Measurements from ENCODE around the gene ARHGEF28. TPM values are rescaled to one million over a fixed set of nuclear protein-coding genes. Genes with fewer than 3 reads are reported as not detected.

Gene ARHGEF28
- total RNA-seq, 1 experiment from 2014 or later: 0.57 TPM

DNA sequence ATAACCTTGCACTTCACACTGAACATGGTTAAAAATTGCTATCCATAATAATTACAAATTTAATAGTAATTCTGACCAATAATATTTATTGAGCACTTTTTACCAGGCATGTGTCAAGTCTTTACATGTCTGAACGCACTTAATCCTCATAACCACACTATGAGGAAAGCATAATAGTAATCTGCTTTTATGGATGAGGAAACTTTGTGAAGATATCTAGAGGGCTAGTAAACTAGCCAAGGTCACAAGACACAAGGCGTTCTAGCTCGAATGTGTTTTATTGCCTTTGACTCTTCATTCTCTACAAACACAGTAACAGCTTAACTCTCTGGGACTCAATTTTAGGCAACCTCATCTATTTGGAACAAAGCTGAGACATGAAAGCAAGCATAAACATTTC is 205.1 kb downstream of the ARHGEF28 start:
- H3K27ac ChIP-seq (ENCODE audit: insufficient read length, low read depth, low read length): no peak overlapping the region
- H3K9ac ChIP-seq (ENCODE audit: extremely low read depth, insufficient read length, low read length): no peak overlapping the region
- H2BK12ac ChIP-seq (ENCODE audit: insufficient read length, low read depth, low read length): no peak overlapping the region
- H3K4me3 Mint-ChIP-seq: no peak overlapping the region
- no peak overlapping the region for H3K14ac ChIP-seq (ENCODE audit: insufficient read depth, low read length)
- H2BK20ac ChIP-seq (ENCODE audit: low read depth, low read length, poor library complexity, severe bottlenecking): no peak overlapping the region
- DNase-seq: no peak
- no peak overlapping the region for H3K4ac ChIP-seq (ENCODE audit: low read depth, low read length)
- H3K27ac Mint-ChIP-seq: no peak overlapping the region
- H3K23me2 ChIP-seq (ENCODE audit: insufficient read length, low read depth, low read length, poor library complexity, severe bottlenecking): no peaks in the 10 kb centered on the region
- no peak overlapping the region for H3K23ac ChIP-seq (ENCODE audit: insufficient read length, low read depth, low read length)
- no peaks in the 10 kb centered on the region for H4K20me1 ChIP-seq (ENCODE audit: control insufficient read depth, insufficient read depth, insufficient read length)
- H3K27me3 Mint-ChIP-seq (ENCODE audit: low read depth): no peaks in the 10 kb centered on the region
- no peaks in the 10 kb centered on the region for H3K9me3 ChIP-seq (ENCODE audit: control insufficient read depth, low read depth, low read length)
- TF ChIP-seq, protein P1, sequence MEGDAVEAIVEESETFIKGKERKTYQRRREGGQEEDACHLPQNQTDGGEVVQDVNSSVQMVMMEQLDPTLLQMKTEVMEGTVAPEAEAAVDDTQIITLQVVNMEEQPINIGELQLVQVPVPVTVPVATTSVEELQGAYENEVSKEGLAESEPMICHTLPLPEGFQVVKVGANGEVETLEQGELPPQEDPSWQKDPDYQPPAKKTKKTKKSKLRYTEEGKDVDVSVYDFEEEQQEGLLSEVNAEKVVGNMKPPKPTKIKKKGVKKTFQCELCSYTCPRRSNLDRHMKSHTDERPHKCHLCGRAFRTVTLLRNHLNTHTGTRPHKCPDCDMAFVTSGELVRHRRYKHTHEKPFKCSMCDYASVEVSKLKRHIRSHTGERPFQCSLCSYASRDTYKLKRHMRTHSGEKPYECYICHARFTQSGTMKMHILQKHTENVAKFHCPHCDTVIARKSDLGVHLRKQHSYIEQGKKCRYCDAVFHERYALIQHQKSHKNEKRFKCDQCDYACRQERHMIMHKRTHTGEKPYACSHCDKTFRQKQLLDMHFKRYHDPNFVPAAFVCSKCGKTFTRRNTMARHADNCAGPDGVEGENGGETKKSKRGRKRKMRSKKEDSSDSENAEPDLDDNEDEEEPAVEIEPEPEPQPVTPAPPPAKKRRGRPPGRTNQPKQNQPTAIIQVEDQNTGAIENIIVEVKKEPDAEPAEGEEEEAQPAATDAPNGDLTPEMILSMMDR (conservative IDR thresholded peaks at IDR 0.05): no peak
- no peak overlapping the region for H2BK120ac ChIP-seq (ENCODE audit: low read depth, low read length, poor library complexity, severe bottlenecking)
- peaks cover 6% of the 10 kb centered on the region; the same call in 1 of the 2 replicates for H3K4me1 ChIP-seq (ENCODE audit: insufficient read depth, low read length)
- H3T11ph ChIP-seq (ENCODE audit: low read length): no peak overlapping the region
- H3K36me3 Mint-ChIP-seq (ENCODE audit: insufficient read depth in 1 of 3, low read depth in 3 of 3): no peaks in the 10 kb centered on the region
- H3K18ac ChIP-seq (ENCODE audit: insufficient read length, low read depth, low read length): no peak overlapping the region
- no peak overlapping the region for H2BK5ac ChIP-seq (ENCODE audit: insufficient read length, low read length)
- H3K4me1 Mint-ChIP-seq: no peaks in the 10 kb centered on the region
- H4K8ac ChIP-seq (replicated peaks; ENCODE audit: insufficient read length, low read depth, low read length): no peak overlapping the region
- H2BK15ac ChIP-seq (ENCODE audit: low read depth, low read length): no peak overlapping the region
- no peaks in the 10 kb centered on the region for H3K9me3 Mint-ChIP-seq
- H4K91ac ChIP-seq (ENCODE audit: insufficient read length, low read depth, low read length): no peak overlapping the region
- H3K27me3 ChIP-seq (ENCODE audit: insufficient read depth, low read length): no peaks in the 10 kb centered on the region
- H3K79me2 ChIP-seq (ENCODE audit: insufficient read depth, low read length): no peaks in the 10 kb centered on the region
- H4K5ac ChIP-seq (ENCODE audit: insufficient read length, low read depth, low read length): no peak overlapping the region
- no peak overlapping the region for H2AFZ ChIP-seq (ENCODE audit: low read length)
- no peaks in the 10 kb centered on the region for H3K79me1 ChIP-seq (ENCODE audit: insufficient read depth, low read depth, low read length, poor library complexity, severe bottlenecking)
- no peak overlapping the region for H3K4me2 ChIP-seq (ENCODE audit: insufficient read depth, insufficient read length, low read length)
- no peak overlapping the region for H3K56ac ChIP-seq (ENCODE audit: insufficient read length, low read depth, low read length)
- no CpG with 5 or more reads among the region's 3 CpGs for whole genome bisulfite sequencing (ENCODE audit: extremely low coverage, insufficient read length, low lambda C conversion rate)
- no peak overlapping the region for H2AK5ac ChIP-seq (ENCODE audit: insufficient read length, low read length)
